Liver (tissue), 9 donors: ENCODE measurements around the gene SCARB1. TPM values are rescaled to one million over a fixed set of nuclear protein-coding genes. Genes with fewer than 3 reads are reported as not detected.

Experiments
- DNase-seq: peaks from one replicate; pipeline ENCODE4 v3.0.0-alpha.2; 2017; ENCODE audit warnings: low spot score
- H3K27ac ChIP-seq, 2 donors: one replicate each; pipeline ENCODE4 v1.7.0; 2013; ENCODE audit warnings: inconsistent platforms in 2 of 2, low read length in 2 of 2, control low read depth in 1 of 2, low read depth in 1 of 2, mild to moderate bottlenecking in 1 of 2
- H3K27me3 ChIP-seq, 4 donors: one replicate each; pipeline versions ENCODE4 v1.6.1 to v1.7.0; 2013; ENCODE audit warnings: low read length in 3 of 4, inconsistent platforms in 1 of 4, mild to moderate bottlenecking in 1 of 4, moderate library complexity in 1 of 4; ENCODE audit not compliant: control insufficient read depth in 4 of 4, insufficient read depth in 4 of 4
- H3K36me3 ChIP-seq, 4 donors: one replicate each; pipeline versions ENCODE4 v1.6.1 to v1.7.0; 2013; ENCODE audit warnings: low read length in 3 of 4, mild to moderate bottlenecking in 3 of 4, low read depth in 1 of 4, moderate library complexity in 1 of 4; ENCODE audit not compliant: control insufficient read depth in 4 of 4, insufficient read depth in 3 of 4
- H3K4me1 ChIP-seq, 4 donors: one replicate each; pipeline versions ENCODE4 v1.6.1 to v1.7.0; 2013; ENCODE audit warnings: low read length in 3 of 4, mild to moderate bottlenecking in 3 of 4, moderate library complexity in 1 of 4; ENCODE audit not compliant: control insufficient read depth in 4 of 4, insufficient read depth in 4 of 4
- H3K4me3 ChIP-seq, 3 donors: one replicate each; pipeline versions ENCODE4 v1.6.1 to v1.7.0; 2013; ENCODE audit warnings: low read length in 3 of 3, control low read depth in 1 of 3, low read depth in 1 of 3, mild to moderate bottlenecking in 1 of 3
- H3K9ac ChIP-seq, 2 donors: one replicate each; pipeline ENCODE4 v1.7.0; 2013; ENCODE audit warnings: low read length in 2 of 2, mild to moderate bottlenecking in 2 of 2, moderate library complexity in 2 of 2, control low read depth in 1 of 2, low read depth in 1 of 2
- H3K9me3 ChIP-seq, 4 donors: one replicate each; pipeline versions ENCODE4 v1.6.1 to v1.7.0; 2013; ENCODE audit warnings: low read length in 3 of 4; ENCODE audit not compliant: control insufficient read depth in 4 of 4
- ATF3 ChIP-seq: IDR thresholded peaks from 2 replicates; pipeline ENCODE4 v1.6.1; 2016; ENCODE audit warnings: antibody characterized with exemption
- CTCF ChIP-seq: fragments of 150-350 bp; IDR thresholded peaks from 2 replicates; pipeline ENCODE4 v1.5.1; 2017; ENCODE audit warnings: improper control_type of control experiment, low read depth, low read length; ENCODE audit not compliant: missing input control
- EGR1 ChIP-seq, 2 donors: IDR thresholded peaks; 2 replicates each; pipeline ENCODE4 v1.6.1; 2016 to 2018; ENCODE audit warnings: antibody characterized with exemption in 2 of 2, low read depth in 2 of 2
- FOXA1 ChIP-seq: IDR thresholded peaks from 2 replicates; pipeline ENCODE4 v1.6.1; 2016; ENCODE audit warnings: antibody characterized with exemption
- FOXA2 ChIP-seq: IDR thresholded peaks from 2 replicates; pipeline ENCODE4 v1.6.1; 2016; ENCODE audit warnings: antibody characterized with exemption
- GABPA ChIP-seq, 2 donors: IDR thresholded peaks in 1 of 2; conservative IDR thresholded peaks in 1 of 2; 2 replicates each; pipeline ENCODE4 v1.6.1; 2016; ENCODE audit warnings: antibody characterized with exemption in 2 of 2, mild to moderate bottlenecking in 1 of 2, moderate library complexity in 1 of 2
- HNF4A ChIP-seq, 2 donors: conservative IDR thresholded peaks; 2 replicates each; pipeline ENCODE4 v1.6.1; 2016; ENCODE audit warnings: antibody characterized with exemption in 2 of 2, mild to moderate bottlenecking in 2 of 2
- HNF4G ChIP-seq: IDR thresholded peaks from 2 replicates; pipeline ENCODE4 v1.6.1; 2016; ENCODE audit warnings: antibody characterized with exemption
- JUND ChIP-seq, 2 donors: IDR thresholded peaks; 2 replicates each; pipeline ENCODE4 v1.6.1; 2016; ENCODE audit warnings: antibody characterized with exemption in 2 of 2
- MAX ChIP-seq: IDR thresholded peaks from 2 replicates; pipeline ENCODE4 v1.6.1; 2016; ENCODE audit warnings: antibody characterized with exemption
- NR2F2 ChIP-seq: IDR thresholded peaks from 2 replicates; pipeline ENCODE4 v1.6.1; 2016; ENCODE audit warnings: antibody characterized with exemption
- RAD21 ChIP-seq, 2 donors: IDR thresholded peaks; 2 replicates each; pipeline ENCODE4 v1.6.1; 2016; ENCODE audit warnings: antibody characterized with exemption in 2 of 2, mild to moderate bottlenecking in 2 of 2
- REST ChIP-seq: IDR thresholded peaks from 2 replicates; pipeline ENCODE4 v1.6.1; 2016; ENCODE audit warnings: antibody characterized with exemption, mild to moderate bottlenecking
- RXRA ChIP-seq, 2 donors: IDR thresholded peaks; 2 replicates each; pipeline ENCODE4 v1.6.1; 2017 to 2018; ENCODE audit warnings: antibody characterized with exemption in 2 of 2, mild to moderate bottlenecking in 1 of 2
- SP1 ChIP-seq: IDR thresholded peaks from 2 replicates; pipeline ENCODE4 v1.6.1; 2018; ENCODE audit warnings: antibody characterized with exemption, mild to moderate bottlenecking
- TAF1 ChIP-seq: conservative IDR thresholded peaks from 2 replicates; pipeline ENCODE4 v1.6.1; 2016; ENCODE audit warnings: antibody characterized with exemption, mild to moderate bottlenecking
- YY1 ChIP-seq: IDR thresholded peaks from 2 replicates; pipeline ENCODE4 v1.6.1; 2016; ENCODE audit warnings: antibody characterized with exemption, mild to moderate bottlenecking
- ZBTB33 ChIP-seq: IDR thresholded peaks from 2 replicates; pipeline ENCODE4 v1.6.1; 2016; ENCODE audit warnings: antibody characterized with exemption
- WGBS: extraction: QIAGEN DNeasy Blood & Tissue Kit; methylation state at CpG from one replicate; pipeline ENCODE4 v1.1.7; 2013; 5-methylcytosine and 5-hydroxymethylcytosine counted together
- polyA plus RNA-seq, 2 donors: library from polyadenylated mRNA; stranded (reverse) in 1 of 2; unstranded in 1 of 2; fragments of 200-250 nt in 1 of 2; fragments of >200 nt in 1 of 2; fragmentation: Nextera tagmentation in 1 of 2; extraction: Ambion mirVana in 1 of 2; gene quantifications; one replicate each; pipeline versions ENCODE4 v1.2.1 to v1.2.3, GENCODE V29; 2013 to 2015
- total RNA-seq, 2 donors: library from RNA; depleted of rRNA; stranded (reverse); fragments of >200 nt; gene quantifications; one replicate each; pipeline ENCODE4 v1.2.3, GENCODE V29; 2014
- donor health status: healthy.
- donor health status: healthy.
- donor health status: healthy.
- donor health status: healthy.
- donor health status: healthy.

The SCARB1 gene
- total and polyA plus RNA-seq, 4 donors = 85.3 to 289 (median 141) TPM

- TF ChIP-seq RAD21 (IDR thresholded peaks at IDR 0.05) (no peak), EGR1 (IDR thresholded peaks at IDR 0.05; ENCODE audit: low read depth in 2 of 2) (no peak), FOXA1 (no peak), SP1 (no peak), ZBTB33 (no peak), FOXA2 (no peak), MAX (no peak), NR2F2 (no peak), RXRA (IDR thresholded peaks at IDR 0.05) (no peak), REST (no peak), JUND (IDR thresholded peaks at IDR 0.05) (no peak), HNF4A (conservative IDR thresholded peaks at IDR 0.05) (no peak), YY1 (no peak), GABPA (IDR thresholded peaks at IDR 0.05 in 1 of 2, conservative IDR thresholded peaks at IDR 0.05 in 1 of 2) (no peak), ATF3 (no peak), TAF1 (no peak), CTCF (no peak), HNF4G (no peak)
- no peak overlapping the region for H3K4me3 ChIP-seq
- H3K4me1 ChIP-seq = peaks cover 0 to 15% (median 10%) of the 10 kb centered on the region in 4 donors
- no peak overlapping the region for H3K9ac ChIP-seq
- no peaks in the 10 kb centered on the region for H3K9me3 ChIP-seq
- H3K27me3 ChIP-seq = no peaks in the 10 kb centered on the region
- peaks cover 10 to 60% (median 35%) of the 10 kb centered on the region in 4 donors for H3K36me3 ChIP-seq
- WGBS = 96% methylated on average over 4 of the region's 4 CpGs
- DNase-seq = no peak
- H3K27ac ChIP-seq = no peak overlapping the region
Measured at GRCh38 chr12:124809391-124809790, 54.3 kb downstream of the SCARB1 start.
